ENCODE results near the gene EIF3I.

The EIF3I gene

DNA sequence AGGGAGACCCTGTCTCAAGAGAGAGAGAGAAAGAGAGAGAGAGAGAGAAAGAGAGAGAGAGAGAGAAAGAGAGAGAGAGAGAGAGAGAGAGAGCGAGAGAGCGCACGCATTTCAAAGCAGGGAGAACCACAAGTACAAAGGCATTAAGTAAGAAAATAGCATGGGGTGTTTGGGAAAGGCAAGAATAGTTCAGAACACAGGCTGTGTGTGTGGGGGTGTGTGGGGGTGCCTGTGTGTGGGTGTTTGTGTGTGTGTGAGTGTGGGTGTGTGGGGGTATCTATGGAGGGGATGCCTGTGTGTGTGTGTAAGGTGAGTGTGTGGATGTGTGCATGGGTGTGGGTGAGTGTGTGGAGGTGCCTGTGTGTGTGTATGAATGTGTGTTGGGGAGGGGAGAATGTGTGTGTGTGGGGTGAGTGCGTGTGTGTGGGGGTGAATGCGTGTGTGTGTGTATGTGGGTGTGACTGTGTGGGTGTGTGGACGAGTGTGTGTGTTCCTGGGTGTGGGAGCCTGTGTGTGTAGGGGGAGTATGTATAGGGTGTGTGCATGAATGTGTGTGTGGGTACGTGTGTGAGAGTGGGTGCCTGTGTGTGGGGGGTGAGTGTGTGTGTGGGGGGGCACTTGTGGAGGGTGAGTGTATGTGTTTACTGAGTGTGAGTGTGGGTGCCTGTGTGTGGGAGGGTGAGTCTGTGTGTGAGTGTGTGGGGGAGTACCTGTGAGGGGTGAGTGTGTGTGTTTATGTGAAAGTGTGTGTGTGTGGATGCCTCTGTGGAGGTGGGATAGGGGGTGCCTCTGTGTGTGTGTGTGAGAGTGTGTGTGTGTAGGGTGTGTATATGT lies 50.6 kb downstream of the EIF3I start:
- no peak for TF ChIP-seq YY1 (IDR thresholded peaks at IDR 0.05; ENCODE audit: low read depth)

GRCh38 chr1:32273391-32274208 lies 51.4 kb downstream of the EIF3I start:
- TF ChIP-seq RAD21 (IDR thresholded peaks at IDR 0.05; ENCODE audit: low read depth) (no peak), MAX (IDR thresholded peaks at IDR 0.05) (no peak), FOXM1 (IDR thresholded peaks at IDR 0.05; ENCODE audit: borderline replicate concordance, low read depth) (no peak), TCF12 (IDR thresholded peaks at IDR 0.05; ENCODE audit: low read depth) (no peak), ZBTB7A (IDR thresholded peaks at IDR 0.05; ENCODE audit: low read depth) (peak; percentile 56; the same call in 1 of the 2 replicates)
- TF ChIP-seq, protein P1, sequence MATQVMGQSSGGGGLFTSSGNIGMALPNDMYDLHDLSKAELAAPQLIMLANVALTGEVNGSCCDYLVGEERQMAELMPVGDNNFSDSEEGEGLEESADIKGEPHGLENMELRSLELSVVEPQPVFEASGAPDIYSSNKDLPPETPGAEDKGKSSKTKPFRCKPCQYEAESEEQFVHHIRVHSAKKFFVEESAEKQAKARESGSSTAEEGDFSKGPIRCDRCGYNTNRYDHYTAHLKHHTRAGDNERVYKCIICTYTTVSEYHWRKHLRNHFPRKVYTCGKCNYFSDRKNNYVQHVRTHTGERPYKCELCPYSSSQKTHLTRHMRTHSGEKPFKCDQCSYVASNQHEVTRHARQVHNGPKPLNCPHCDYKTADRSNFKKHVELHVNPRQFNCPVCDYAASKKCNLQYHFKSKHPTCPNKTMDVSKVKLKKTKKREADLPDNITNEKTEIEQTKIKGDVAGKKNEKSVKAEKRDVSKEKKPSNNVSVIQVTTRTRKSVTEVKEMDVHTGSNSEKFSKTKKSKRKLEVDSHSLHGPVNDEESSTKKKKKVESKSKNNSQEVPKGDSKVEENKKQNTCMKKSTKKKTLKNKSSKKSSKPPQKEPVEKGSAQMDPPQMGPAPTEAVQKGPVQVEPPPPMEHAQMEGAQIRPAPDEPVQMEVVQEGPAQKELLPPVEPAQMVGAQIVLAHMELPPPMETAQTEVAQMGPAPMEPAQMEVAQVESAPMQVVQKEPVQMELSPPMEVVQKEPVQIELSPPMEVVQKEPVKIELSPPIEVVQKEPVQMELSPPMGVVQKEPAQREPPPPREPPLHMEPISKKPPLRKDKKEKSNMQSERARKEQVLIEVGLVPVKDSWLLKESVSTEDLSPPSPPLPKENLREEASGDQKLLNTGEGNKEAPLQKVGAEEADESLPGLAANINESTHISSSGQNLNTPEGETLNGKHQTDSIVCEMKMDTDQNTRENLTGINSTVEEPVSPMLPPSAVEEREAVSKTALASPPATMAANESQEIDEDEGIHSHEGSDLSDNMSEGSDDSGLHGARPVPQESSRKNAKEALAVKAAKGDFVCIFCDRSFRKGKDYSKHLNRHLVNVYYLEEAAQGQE (IDR thresholded peaks at IDR 0.05; ENCODE audit: low read depth), result no peak

DNA sequence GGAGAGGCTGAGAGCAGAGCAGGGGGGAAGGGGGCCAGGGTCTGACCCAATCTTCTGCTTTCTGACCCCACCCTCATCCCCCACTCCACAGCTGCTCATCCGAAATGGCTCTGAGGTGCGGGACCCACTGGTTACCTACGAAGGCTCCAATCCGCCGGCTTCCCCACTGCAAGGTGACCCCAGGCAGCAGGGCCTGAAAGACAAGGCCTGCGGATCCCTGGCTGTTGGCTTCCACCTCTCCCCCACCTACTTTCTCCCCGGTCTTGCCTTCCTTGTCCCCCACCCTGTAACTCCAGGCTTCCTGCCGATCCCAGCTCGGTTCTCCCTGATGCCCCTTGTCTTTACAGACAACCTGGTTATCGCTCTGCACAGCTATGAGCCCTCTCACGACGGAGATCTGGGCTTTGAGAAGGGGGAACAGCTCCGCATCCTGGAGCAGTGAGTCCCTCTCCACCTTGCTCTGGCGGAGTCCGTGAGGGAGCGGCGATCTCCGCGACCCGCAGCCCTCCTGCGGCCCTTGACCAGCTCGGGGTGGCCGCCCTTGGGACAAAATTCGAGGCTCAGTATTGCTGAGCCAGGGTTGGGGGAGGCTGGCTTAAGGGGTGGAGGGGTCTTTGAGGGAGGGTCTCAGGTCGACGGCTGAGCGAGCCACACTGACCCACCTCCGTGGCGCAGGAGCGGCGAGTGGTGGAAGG lies 52.6 kb downstream of the EIF3I start:
- TF ChIP-seq TAF1 (IDR thresholded peaks at IDR 0.05; ENCODE audit: low read depth), result no peak
- no peak for TF ChIP-seq RAD21 (IDR thresholded peaks at IDR 0.05; ENCODE audit: low read depth)
- TF ChIP-seq YY1 (IDR thresholded peaks at IDR 0.05; ENCODE audit: low read depth), result no peak
- TF ChIP-seq, protein P1 (IDR thresholded peaks at IDR 0.05; ENCODE audit: low read depth), result no peak
- TF ChIP-seq NFIC (IDR thresholded peaks at IDR 0.05), result no peak
- no peak for TF ChIP-seq CEBPB (IDR thresholded peaks at IDR 0.05)
- no peak for TF ChIP-seq EGR1 (IDR thresholded peaks at IDR 0.05)

GRCh38 chr1:32275424-32275823 lies 53.2 kb downstream of the EIF3I start:
- TF ChIP-seq FOXM1 (IDR thresholded peaks at IDR 0.05; ENCODE audit: borderline replicate concordance, low read depth), result no peak
- TF ChIP-seq, protein P1 (IDR thresholded peaks at IDR 0.05; ENCODE audit: low read depth), result no peak
- TF ChIP-seq CREB1 (IDR thresholded peaks at IDR 0.05; ENCODE audit: low read depth), result no peak

DNA sequence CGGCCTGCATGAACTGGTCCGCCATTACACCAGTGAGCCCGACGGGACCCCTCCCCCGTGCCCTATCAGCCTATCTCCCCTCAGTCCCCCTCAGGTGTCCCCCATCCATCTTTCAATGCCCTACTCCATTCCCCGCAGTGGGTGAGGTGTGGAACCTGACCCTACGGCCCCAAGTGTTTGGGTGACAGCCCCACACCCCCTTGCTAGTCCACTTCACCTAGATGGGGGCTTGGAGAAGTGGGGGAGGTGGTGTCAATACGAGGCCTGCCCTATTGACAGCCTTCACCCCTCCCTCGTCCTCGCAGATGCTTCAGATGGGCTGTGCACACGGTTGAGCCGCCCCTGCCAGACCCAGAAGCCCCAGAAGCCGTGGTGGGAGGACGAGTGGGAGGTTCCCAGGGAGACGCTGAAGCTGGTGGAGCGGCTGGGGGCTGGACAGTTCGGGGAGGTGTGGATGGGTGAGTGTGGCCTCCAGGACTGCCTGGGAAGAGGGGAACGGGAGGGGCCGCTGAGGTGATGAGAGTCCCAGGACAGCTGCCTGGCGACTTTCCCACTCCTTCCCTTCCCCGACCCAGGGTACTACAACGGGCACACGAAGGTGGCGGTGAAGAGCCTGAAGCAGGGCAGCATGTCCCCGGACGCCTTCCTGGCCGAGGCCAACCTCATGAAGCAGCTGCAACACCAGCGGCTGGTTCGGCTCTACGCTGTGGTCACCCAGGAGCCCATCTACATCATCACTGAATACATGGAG lies 54.0 kb downstream of the EIF3I start:
- no peak for TF ChIP-seq TCF12 (IDR thresholded peaks at IDR 0.05; ENCODE audit: low read depth)
